HTERT RPE-1 (cell line): Measurements from ENCODE around the gene ARHGAP40.

Experiments
- in situ Hi-C: fragments of 300-500 bp; cut with MboI; formaldehyde crosslinking; loops from 4 replicates; pipeline ENCODE4 v1.14.3; 2020; ENCODE audit warnings: low sequenced_read_pairs

Gene ARHGAP40

DNA sequence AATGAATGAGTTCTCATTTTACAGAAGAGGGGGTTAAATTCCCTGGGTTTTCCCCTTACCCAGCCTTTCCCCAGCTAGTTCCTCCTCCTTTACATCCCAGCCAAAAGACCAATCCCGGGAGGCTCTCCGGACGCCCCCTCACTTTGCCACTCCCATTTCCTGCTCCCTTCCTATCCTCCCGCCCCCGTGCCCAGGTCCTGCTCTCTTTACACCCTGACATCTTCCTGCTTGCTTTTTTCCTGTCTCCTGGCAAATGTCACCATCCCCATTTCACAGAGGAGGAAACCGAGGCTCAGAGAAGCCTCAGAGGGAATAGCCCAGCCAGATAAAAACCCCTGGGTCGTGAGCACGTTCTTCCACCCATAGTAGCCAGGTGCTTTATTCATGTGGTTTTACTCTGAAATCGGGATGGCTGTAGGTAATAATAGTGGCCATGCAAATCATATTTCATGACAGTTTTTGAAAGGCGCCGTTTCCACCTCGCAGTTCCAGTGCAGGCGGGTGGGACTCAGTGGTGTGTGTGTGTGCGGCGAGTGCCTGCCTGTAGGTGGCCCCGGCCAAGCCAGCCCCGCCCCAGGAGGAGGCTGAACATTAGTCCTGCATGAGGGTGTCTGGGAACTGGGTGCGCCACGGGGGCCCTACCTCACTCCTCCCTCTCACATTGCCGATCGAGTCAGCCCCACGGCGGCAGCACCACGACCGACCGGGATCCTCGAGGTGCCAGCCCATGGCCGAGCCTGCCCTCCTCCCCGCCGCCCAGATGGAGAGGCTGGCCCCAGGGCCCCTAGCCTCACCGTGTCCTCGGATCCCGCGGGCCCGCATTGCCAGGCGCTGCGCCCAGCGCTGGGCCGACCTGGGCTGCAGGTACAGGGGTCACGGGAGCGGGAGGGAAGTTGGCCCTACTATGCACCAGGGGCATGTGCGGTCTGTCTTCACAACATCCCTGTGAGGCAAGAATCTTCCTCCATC, at the start of gene ARHGAP40:
Gene ARHGAP40 (plus strand): TSS at position 594 of the 969 bp plus-strand sequence.
- in situ Hi-C loops = no loop called here

DNA sequence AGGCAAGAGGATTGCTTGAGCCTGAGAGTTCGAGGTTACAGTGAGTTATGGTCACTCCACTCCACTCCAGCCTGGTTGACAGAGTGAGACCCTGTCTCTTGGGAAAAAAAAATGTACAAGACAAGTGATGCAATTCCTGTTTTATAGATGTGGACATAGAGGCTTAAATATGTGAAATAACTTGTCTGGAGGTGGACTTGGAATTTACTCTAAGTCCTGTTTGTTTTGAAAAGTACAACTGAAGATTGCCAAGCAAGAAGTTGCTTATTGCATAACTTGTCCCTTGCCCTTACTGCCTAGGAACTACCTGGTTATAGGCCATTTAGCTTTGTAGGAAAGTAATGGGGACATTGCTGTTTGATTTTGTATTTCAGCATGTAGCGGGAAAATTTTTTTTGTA, 46.6 kb upstream of the ARHGAP40 start:
- in situ Hi-C loops = no loop called here

DNA sequence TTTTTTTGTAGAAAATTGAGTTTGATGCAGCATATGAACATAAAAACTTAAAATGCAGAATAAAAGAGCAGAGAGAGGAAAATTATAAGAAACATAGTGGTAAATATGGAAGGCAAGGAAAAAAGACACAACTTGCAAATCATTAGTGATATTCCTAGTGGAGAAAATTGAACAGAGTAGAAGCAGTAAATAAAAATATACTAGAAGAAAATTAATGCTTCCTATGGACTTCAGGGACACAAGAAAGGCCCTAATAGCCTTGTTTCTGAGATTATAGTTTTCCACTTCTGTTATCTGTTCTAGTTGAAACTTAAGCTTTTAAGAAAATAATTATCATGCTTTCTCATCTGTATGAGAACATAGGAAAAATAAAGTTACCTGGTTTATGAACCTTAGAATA, 46.2 kb upstream of the ARHGAP40 start:
- in situ Hi-C loops = no loop called here

GRCh38 chr20:38557174-38557573, 44.4 kb upstream of the ARHGAP40 start:
- in situ Hi-C loops = no loop called here

DNA sequence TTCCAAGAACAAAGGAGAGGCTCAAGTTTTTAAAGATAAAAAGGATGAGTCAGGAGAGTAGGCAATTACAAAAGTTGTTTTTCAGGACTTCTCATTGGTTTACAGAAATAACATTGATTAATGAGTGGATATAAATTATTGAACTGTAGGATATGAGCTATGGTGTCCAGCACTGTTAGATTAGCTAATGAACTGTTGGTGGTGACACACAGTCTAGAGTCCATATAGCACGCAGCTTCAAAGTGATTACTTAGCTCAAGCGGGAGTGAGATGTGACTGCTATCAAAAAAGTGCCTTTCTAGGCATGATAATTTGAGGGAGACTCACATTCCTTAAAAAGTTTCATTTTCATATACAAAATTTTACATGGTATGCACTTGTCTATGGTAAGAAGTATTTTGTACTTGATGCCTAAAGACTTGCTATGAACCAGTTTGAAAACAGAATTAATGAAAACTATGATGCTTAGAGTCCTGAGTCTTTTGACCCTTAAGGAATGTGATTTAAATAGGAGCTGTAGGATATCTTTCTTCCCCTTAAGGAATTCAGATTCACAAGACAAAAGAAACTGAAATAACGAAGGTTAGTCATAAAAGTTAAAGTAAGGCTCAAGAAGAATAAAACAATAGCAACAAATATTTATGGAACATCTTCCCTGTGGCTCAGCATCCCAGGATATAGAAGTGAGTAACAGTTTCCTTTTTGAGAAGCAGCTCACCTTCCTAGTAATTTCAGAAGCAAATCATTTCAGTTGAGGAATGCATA, 42.8 kb upstream of the ARHGAP40 start:
- in situ Hi-C loops = no loop called here

GRCh38 chr20:38559764-38560163, 41.8 kb upstream of the ARHGAP40 start:
- in situ Hi-C loops = no loop called here

DNA sequence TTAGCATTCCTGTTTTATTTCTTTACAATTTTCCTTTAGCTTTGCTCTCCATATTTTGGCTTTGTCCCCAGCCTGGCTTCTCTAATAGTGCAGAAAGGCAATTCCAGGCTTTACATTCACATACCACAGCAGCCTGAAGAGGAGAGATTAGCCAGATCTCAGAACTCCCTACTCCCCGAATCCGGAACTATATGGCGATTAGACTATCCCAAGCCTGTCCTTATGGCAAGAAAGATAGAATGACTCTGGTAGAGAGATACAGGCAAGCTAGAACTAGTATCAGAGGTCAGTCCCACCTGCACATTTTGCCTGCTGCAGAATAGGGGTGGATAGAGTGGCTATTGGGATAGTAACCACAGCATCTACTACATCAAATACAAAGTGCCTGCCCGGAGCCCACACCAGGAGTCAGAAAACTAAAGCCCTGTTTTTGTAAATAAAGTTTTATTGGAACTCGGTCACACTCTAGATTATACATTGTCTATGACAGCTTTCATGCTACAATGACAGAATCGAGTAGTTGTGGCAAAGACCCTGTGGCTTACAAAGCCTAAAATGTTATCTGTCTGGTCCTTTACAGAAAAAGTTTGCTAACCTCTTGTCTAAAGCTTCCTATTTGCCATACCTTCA, 37.7 kb upstream of the ARHGAP40 start:
- in situ Hi-C loops = no loop called here

GRCh38 chr20:38564680-38565079, 36.9 kb upstream of the ARHGAP40 start:
- in situ Hi-C loops = no loop called here

DNA sequence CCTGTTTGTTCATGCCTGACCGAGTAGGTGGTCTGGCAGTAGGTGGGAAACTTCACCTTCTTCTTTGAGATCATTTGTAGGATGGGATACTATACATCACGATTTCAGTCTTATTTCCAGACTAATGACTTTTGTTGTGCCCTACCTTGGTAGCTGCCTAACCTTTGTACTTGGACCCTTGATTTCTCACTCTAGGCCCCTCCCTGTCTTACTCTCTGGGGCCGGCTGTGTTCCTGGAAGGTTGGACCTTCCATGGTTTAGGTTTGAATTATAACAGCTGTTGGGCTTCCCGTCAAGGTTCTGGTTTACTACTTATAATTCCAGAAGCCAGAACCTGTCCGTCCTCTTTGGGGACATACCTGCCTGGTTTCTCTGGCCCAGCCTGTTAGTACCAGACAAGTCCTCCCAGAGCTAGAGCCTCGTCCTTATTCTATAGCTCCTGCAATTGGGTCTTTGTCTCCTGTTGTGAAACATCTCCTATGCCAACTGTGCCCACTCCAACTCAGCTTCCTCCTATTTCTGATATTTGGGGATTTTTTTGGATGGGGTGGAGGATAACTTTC, 35.5 kb upstream of the ARHGAP40 start:
- in situ Hi-C loops = no loop called here

- in situ Hi-C loops = no loop called here
These were observed 31.7 kb upstream of the ARHGAP40 start for GRCh38 chr20:38569747-38570525.

- in situ Hi-C loops = no loop called here
These were observed 28.2 kb upstream of the ARHGAP40 start for GRCh38 chr20:38573413-38573812.

DNA sequence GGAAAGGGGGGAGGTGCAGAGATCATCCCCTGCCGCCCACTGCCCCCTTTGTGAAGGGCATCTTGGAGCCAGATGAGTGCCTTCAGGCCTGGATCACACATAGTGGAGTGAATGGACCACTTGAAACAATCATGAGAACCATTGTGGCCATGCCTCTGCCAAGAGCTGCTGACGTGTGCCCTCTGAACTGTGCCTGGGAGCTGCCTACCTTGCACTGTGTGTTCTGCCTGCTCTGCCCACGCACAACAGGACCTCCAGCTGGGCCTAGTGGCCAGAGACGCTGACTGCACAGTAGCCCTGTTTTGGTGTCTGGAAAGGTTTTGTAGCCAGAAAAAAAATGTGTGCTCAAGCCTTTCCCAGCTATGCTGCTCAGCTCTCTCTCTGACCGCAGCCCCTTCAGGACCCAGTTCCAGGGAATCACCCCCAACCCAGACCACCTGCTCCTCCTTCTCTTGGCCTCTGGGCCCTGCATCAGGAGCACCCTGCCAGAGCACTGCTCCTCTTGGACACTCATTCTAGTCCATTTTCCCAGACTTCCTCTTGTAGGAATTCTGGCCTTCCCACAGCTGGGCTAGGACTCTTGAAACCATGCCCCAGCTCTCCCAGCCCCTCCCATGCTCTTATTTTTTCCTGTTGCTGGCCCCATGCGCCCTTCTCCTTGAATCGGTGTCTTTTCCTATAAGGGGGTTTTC, 22.2 kb upstream of the ARHGAP40 start:
- in situ Hi-C loops = no loop called here

- in situ Hi-C loops = no loop called here
These were observed 21.7 kb upstream of the ARHGAP40 start for GRCh38 chr20:38579921-38580320.

DNA sequence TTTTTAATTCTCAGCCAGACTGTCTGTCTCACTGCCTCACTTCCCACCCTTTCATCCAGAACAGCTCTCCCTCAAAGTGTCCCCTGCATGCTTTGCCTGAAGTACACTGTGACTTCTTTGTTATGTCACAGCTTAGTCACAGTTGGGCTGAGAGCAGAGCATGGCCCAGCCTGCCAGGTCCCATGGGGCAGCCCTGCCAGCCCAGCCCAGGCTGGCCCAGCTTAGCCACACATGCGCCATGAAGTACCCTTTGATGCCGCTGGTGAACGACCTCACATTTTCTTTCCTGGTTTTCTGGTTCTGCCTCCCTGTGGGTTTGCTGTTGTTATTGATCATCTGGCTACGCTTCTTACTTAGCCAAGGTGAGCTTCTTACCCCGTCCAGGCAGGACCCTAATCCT, 20.6 kb upstream of the ARHGAP40 start, which contains the start of gene ADIG:
Gene ADIG (plus strand): TSS at position 185 of the 400 bp plus-strand sequence. CDS start 54 bp downstream, at position 239.
- in situ Hi-C loops = no loop called here

DNA sequence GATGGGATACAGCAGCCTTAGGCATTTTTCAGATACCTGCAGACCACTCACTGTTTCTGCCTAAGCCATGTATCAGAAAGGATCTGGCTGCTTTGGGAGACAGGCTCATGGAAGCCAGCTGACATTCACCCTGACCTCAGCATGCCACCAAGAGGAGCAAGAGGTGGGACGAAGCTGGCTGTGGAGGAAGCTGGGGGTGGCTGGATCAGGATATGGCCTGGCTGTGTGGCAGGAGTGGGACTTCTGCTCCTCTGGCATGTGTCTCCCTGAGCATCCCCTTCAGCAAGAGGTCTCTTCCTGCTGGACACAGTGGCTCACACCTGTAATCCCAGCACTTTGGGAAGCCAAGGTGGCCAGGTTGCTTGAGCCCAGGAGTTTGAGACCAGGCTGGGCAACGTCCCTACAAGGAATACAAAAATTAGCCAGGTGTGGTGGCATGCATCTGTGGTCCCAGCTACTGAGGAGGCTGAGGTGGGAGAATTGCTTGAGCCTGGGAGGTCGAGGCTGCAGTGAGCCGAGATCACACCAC, 19.7 kb upstream of the ARHGAP40 start:
- in situ Hi-C loops = no loop called here

DNA sequence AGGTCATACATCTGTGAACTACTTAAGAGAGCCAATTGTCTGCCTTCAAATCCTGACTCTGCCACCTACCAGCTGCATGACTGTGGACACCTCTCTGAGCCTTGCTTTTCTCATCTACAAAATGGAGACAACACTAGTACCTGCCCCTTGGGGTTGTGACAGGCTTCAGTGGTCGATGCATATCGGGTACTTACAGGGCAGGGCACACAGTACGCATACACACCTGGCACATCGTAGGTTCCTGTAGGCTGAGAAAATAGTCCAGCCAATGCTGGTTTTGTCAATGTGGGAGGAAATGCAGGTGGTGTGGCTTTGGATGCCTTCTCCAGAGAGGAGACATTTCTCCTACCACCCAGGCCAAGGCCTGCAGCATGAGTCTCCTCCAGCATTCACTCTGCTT, 18.3 kb upstream of the ARHGAP40 start:
- in situ Hi-C loops = no loop called here

- in situ Hi-C loops = no loop called here
These were observed 17.4 kb upstream of the ARHGAP40 start for GRCh38 chr20:38584099-38584763.

DNA sequence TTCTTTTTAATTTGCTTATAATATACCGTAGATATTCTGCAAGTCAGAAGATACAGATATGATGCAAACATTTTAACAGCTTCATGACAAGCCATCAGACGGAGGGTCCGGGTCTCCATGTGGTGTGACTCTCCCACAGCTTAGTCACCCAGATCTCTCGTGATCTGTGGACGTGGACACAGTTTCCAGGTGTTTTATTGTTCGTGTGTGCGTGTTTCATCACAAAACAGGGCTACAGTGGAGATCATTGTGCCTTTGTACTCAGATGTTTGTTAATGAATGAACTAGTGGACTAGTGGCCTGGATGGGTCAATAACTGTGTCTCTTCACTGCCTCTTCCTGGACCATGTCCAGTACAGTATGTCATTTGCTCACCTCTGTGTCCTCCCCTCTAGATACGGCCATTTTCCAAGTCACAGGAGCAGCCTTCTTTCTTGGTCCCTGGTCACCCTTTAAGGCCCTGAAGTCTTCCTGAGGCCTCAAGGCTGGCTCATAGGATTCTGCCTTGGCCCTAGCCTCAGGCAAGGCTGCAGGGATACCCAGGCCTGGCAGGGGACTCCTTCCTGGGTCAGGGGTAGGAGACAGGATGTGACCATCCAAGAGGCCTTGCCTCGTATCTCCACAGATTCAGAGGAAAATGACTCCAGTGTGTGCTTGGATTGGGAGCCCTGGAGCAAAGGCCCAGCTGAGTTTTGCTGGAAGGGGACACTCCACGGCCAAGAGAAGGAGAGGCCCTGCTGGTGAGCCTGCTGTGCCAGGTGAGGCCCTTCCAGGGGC, 16.0 kb upstream of the ARHGAP40 start:
- in situ Hi-C loops = no loop called here
